GM18868 (cell line): ENCODE data around the gene FZD1.

Source experiments
- ATAC-seq: cut with Tn5 transposase; IDR thresholded peaks from one replicate; pipeline ENCODE4 v1.9.1; 2021; ENCODE audit warnings: mild to moderate bottlenecking, moderate library complexity; ENCODE audit not compliant: unreplicated experiment

The FZD1 gene

DNA sequence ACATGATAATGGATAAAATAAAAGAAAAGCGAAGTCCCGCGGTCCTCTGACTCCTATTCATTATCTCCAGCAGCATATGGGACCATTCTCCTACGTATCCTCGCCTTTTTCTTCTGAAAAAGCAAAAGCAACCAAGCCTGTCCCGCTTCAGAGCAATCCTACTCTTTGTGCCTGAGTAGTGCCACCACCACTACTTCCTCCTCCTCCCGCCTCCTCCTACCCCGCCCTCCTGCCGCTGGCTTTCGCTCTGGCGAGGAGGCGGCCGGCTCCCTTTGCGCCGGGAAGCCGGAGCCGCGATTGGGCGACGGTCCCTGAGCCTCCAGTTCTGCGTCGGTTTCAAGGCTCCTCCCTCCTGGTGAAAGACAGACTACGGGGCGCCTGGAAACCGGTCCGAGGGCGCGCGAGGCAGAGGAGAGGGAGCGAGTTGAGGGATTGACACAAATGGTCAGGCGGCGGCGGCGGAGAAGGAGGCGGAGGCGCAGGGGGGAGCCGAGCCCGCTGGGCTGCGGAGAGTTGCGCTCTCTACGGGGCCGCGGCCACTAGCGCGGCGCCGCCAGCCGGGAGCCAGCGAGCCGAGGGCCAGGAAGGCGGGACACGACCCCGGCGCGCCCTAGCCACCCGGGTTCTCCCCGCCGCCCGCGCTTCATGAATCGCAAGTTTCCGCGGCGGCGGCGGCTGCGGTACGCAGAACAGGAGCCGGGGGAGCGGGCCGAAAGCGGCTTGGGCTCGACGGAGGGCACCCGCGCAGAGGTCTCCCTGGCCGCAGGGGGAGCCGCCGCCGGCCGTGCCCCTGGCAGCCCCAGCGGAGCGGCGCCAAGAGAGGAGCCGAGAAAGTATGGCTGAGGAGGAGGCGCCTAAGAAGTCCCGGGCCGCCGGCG lies at the start of gene FZD1:
FZD1 (plus strand) TSS at position 388 of the 878 bp plus-strand sequence; CDS start at position 836, 448 bp downstream.
- peak; percentile 91 for ATAC-seq

DNA sequence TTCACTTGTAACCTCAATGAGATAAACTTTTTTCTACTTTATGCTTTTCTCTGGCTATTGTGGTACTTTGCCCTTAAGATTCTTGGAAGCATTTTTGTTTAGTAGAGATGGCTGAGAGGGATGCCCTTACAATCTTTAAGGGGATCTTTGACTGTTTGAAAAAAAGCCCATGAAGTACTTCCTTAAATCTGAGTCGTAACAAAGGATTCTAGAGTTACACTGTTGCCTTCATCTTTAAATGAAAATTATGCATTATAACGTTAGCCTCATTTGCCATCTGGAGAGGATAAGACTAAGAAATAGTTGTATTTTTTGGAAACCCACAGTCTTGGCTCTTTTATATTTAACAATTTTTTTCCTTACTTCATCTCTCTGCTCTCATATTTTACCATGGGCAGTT lies 37.8 kb upstream of the FZD1 start:
- ATAC-seq, result no peak

DNA sequence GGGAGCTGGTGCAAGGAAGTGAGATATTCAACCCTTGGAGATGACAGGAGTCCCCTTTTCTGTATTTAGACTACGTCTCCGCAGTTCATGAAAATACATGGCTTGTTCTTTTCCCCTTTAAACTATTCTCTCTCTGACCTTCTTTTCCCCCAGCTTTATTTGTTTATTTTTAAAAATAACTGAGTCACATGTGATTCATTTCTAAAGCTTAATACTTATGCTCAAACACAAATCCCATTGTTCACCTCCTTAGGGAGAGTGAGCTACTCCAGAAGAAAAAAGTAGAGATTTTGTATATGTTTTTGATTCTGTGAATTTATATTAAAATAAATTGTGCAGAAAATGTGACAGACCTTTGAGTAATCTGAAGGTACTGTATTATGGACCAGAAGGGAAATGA lies 35.9 kb upstream of the FZD1 start:
- ATAC-seq, result no peak

DNA sequence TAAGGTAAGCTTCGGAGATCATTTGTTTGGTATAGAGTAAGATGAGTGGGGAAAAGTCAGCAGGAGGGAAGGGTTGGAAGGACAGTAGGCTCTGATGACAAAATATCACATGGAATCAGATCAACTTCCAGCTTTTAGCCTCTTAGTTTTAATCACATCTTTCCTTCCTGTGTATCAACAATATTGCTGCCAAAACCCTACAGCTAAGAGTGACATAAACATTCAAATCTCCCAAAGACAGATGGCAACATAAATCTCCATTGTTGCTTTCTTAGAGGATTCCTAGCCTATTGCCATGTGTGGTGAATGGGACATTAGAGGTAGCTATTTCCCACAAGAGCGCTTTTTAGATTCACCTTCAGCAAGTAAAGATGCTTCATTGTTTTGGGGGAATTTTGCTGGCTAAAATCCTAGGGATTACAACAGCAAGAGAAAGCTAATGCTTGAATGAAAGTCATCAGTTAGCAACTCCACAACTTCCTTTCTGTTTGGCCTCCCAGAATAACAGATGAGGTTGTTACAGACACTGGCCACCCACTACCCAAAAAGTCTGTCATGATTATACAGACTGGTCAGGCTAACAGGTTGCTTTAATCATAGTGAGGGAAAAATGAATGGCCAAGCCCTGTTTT lies 35.2 kb upstream of the FZD1 start:
- ATAC-seq, result no peak

DNA sequence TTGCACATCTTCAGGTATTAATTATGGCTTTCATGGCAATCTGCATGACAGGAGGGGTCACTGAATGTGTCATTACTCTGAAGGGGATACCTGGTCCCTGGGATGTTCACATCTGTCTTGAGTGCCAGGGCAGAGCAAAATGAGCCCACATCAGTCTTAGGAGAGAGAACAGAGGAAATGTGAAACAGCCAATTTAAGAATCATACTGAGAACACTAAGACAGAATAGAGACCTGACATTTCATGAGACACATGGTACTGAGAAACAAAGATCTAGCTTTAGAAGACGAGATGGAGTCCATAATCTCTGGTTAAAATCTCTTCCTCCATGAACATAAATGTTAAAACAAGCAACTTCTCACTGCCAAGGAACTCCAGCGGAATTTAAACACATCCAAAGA lies 34.1 kb upstream of the FZD1 start:
- no peak for ATAC-seq

DNA sequence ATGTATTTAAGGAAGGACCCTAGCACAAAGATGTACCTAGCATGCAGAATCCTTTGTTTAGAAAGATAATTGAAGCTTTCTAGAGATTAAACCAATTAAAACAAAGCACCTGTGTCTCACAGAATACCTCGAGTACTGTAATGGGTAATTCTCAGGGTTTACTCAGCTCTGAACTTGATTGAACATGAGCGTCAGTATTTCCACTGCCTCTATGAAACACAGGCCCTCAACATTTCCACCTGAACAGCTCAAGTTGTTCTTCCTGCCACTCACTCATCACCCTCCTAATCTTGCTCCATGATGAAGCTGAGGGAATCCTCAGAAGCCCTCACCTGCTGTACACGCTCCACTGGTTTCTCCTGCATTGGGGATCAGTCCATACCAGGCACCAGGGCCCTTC lies 33.7 kb upstream of the FZD1 start:
- no peak for ATAC-seq

DNA sequence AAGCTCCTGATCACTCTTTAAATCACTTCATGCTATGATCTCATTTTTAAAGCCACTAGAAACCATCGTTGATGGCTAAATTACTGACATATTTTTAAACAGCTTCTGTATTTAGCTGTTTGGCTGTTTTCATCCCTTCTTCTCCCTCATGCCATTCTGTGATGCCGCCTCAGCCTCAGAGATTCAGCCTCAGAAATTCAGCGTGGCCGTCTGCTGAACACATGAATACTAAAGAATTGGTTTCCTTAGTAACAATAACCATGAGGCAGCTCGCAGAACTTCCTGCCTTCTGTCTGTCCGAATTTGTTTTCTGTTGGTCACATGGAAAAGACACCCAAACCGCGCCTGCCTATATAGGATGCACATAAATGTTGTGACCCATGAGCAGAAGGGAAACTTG lies 31.0 kb upstream of the FZD1 start:
- no peak for ATAC-seq

DNA sequence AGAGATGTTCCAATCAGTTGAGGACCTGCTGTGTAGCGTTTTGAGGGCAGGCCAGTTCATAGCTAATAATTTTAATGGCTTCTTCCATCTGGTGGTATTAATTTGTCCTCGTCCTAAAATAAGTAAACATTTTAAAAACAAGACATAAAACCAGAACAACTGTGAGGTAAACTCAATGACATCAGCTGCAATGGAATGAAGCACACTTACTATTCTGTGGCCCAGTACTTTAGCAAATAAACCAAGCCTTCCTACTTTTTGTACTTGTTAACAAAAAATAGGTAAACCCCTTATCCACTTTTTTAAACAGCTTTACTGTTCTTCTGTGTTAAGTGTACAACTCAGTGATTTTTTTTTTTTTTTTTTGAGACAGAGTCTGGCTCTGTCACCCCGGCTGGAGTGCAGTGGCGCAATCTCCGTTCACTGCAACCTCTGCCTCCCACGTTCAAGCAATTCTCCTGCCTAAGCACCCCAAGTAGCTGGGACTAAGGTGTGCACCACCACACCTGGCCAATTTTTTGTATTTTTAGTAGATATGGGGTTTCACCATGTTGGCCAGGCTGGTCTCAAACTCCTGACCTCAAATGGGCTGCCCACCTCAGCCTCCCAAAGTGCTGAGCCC lies 28.9 kb upstream of the FZD1 start:
- ATAC-seq, result no peak

DNA sequence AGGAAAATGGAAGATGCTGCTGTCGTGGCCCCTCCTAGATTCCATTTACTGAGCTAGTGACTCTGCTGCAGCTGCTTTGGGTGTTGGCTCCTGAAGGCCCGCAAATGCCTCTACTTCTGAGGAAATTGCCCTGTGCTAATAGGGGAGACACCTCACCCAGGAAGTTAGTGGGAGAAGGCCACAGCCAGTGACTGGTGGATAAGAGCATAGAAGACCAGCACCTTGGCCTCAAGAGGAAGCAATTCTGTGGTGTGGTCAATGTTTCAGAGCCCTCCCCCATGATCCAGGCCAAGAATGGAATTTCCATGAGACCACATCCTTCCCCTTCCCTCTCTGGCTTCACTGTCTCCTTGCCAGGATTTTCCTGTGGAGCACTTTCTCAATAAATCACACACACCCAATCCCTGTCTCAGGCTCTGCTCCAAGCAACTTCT lies 25.0 kb upstream of the FZD1 start:
- ATAC-seq, result no peak

DNA sequence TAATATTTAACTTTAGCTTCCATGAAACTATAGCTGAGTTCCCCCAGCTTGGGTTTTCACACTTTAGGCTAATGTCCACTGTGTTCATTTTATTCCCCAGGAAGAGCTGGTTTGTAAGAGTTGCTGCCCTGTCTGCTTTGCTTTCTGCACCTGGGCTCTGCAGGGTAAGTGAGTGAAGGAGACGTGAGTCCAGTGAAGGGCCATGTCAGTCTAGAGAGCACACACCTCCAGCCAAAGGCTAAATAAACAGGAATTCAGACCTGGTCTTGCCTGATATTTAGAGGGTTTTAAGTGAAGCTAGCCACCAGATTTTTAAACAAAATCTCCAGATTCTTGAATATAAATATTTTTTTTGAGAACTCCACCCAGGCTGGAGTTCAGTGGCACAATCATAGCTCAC lies 24.5 kb upstream of the FZD1 start:
- no peak for ATAC-seq

DNA sequence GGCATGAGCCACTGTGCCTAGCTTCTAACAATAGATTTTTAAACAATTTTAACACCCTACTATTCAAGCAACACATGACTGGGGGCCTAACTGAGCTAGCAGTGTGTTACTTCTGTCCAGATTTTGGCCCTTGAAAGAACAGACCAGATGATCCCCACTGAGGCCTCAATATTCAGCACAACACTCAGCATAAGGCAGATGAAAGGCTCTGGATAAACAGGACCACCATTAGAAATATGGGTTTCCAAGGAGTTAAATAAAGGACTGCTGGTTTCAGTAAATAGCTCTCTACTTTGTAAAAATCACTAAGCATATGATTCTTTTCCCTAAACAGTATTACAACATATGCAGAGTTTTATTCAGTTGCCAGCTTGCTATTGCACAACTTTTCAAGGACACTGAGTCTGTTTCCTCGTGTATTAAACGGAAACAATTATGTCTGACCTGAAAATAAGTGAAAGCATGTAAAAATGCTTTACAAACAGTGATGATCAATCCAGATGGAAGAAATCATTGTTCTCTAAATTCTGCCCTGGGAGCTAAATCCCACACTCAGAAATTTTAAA lies 23.8 kb upstream of the FZD1 start:
- no peak for ATAC-seq

DNA sequence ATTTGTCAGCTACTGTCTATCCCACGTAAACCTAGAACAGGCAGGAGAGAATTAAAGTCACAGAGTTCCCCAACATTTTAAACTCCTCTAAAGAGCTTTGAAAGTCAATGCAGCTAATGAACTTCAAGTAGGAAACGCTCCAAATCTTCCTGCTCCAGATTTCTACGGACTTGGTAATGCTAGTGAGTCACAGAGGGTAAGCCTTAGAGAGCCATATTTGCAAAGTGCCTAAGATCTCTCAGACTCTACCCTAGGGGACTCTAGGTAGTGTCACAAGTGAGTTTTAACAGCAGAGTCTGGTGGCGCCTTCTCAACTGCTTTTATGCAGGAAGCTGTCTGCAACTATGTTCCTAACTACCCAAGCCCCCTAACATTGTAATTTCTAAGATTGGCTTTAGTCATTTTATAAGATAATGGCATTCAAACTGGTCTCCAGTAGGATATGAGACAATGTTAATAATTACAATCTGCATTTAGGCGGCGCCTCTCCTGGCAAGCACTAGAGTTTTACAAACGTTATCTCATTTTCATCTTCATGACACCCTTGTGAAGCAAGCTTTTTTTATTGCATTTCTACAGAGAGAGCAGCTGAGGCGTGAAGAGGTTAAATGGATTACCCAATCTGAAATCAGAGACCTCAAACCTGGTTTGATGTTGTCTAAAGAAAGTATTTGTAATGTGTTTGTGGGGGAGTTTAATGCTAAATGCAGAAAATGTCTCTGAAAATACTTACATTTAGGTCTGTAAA lies 22.0 kb upstream of the FZD1 start:
- no peak for ATAC-seq

DNA sequence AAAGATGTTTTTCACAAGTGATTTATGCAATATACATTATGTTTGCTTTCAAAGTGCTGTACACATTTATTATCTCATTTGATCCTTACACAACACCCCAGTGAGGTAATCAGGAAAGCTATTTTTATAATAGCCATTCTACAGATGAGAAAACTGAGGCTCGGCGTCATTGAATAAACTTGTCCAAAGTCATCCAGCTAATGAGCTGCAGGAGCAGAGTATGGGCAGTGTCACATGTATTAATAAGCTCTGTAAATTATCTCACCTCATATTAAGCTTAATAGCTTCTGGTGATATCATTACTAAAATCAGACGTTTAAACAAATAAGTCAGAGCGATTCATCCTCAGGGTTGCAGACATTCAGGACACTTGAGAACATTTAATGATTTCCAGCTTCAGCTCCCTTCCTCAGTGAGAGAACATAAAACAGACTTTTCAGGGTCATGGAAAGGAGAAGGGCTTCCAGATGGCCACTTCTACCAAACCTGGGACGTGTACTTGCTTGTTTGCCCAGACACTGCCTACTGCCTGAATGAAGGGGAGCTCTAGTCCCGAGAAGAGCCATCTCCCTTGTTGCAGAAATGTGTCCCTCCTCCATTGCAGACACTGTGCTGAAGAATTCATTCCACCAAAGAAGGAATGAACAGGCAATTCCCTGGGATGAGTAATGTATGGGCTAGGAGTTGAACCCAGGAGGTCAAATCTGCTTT lies 20.5 kb upstream of the FZD1 start:
- no peak for ATAC-seq

DNA sequence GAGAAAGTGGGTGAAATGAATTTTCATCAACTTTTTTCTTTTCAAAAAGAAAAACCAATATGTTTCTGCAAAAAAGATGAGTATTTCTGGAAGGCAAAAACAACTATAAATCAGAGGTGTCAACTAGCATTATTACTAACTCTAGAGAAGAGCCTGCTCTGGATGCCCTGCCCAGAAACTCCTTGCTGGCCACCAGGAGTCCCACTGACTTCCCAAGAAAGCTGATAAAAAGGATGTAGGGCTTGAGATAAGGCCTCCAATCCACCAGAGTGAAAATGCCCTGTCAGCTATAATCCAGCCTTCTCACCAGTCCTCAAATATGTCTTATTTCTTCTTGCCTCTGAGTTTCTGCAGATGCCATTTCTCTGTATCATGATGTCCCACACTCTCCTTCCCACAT lies 16.7 kb upstream of the FZD1 start:
- no peak for ATAC-seq

DNA sequence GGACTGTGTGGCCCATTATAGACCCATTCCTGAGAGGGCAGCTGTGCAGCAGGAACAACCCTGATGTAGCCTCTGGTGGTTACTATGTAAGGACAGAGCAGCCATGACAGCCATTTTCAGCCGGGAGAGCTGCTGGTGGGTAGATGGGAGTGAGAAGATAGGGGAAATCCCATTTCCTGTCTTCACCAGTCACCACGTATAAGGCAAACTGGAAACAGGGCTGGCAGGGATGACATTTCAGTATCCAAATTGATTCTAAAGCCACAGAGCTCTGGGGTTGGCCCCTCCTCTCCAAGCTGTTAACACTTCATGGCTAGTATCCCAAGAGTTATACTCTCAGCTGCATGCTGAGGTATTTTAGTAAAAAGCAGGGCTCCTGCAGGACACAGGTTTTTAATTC lies 15.2 kb upstream of the FZD1 start:
- no peak for ATAC-seq

DNA sequence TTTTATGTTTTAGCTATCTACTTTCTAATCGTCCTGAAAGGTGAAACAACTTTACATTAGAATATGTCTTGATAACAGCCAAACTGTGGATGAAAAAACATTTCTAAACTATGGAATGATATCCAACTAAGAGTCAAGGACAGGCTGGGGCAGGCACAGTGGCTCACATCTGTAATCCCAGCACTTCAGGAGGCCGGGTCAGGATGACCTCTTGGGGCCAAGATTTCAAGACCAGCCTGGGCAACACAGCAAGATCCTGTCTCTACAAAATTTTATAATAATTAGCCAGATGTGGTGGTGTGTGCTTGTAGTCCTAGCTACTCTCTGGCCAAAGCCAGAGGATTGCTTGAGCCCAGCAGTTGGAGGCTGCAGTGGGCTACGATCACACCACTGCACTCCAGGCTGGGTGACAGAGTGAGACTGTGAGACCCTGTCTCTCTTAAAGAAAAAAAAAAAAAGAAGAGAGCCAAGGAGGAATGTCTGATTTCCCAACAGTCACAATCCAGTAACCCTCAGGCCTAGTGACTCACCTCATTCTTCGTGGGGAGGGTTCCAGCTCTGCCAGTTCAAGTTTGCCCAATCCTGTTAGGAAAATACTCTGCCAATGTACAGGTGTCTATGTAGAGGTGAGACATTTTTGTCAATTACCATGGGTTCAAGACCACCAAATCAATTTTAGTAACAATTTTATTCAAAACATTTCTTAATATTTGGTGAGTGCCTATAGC lies 14.6 kb upstream of the FZD1 start:
- no peak for ATAC-seq

DNA sequence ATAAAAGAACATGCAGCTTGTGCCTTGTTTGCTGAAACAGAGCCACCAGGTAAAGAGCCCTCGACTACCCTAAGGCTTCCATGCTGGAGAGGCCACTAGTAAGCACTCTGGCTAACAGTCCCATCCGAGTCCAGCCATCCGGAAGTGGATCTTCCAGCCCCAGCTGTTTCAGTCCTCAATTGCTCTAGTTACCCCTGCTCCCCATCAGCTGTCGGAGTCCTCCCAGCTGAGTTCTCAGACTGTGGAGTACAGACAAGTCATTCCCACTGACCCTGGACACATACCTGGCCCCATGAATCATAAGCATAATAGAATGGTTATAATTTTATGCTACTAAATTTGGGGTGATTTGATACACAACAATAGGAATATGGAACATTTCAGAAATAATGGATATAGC lies 13.5 kb upstream of the FZD1 start:
- ATAC-seq, result no peak

DNA sequence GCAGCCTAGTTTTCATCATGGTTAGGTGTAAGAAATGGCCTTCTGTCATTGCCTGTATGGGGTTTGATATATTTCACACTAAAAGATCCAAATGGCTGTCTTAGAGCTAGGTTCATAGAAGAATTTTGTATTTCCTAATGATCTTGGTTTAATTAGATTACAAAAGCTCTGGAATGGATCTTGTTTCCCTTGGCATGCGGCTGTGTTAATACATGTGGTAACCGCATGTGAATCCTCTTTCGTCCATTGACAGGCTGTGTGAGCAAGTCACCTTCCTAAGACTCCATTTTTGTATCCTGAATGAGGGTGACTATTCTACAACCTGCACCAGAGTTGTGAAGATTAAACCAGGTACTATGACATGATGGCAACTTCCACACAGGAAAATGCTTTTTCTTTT lies 12.4 kb upstream of the FZD1 start:
- ATAC-seq, result no peak

DNA sequence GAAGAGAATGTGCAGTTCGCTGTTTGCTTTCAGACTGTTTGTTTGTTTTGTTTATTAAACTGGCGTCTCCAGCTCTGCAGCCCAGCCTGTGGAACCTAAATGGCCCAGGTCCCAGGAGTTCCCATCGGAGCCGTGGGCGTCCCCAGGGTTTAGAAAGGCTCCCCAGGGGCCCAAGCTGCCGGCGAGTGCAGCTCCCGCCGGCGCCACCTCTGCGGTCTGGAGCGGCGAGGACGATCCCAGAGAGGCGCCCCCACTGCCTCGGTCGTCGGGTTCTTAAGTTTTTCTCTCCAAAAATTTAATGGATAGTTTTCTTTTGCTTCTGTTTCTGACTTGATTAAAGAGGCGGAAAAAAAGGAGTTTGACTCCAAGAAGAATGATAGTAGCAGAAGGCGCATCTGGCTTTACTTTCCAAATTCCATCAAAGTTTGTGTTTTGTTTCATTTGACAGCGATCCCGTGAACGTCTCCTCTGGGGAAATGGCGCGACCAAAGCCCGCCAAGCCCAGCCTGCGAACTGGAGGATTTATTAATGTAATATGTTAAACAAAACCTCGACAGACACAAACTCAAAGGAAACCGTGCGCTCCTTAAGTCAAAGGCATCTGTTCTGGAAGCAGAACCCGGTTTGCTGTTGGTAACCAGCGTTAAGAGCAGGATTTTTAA lies 718 bp upstream of the FZD1 start:
- no peak for ATAC-seq
